Activated CD8-positive, alpha-beta T cell treated with anti-CD3 and anti-CD28 coated beads for 36 hours (primary cell): ENCODE results near the gene CASQ2. TPM values are rescaled to one million over a fixed set of nuclear protein-coding genes. Genes with fewer than 3 reads are reported as not detected.

Experiments used
- ATAC-seq: fragments of 200-7000 bp; cut with Tn5 transposase; one replicate; pipeline ENCODE4 v1.10.0; 2021; ENCODE audit warnings: mild to moderate bottlenecking, moderate library complexity
- CTCF ChIA-PET: fragments of 350-600 bp; sonication (Branson Sonifier 250); formaldehyde crosslinking; loops from one replicate; lab custom pipeline; 2021; ENCODE audit warnings: antibody characterized with exemption; lab: Charles Lee
- POLR2A ChIA-PET: fragments of 350-600 bp; sonication (Branson Sonifier 250); formaldehyde crosslinking; loops from one replicate; lab custom pipeline; 2021; ENCODE audit warnings: antibody characterized with exemption; lab: Charles Lee
- DNase-seq: peaks from one replicate; pipeline ENCODE4 v3.0.0-alpha.2; 2020
- H3K27ac Mint-ChIP-seq: one replicate; pipeline ENCODE4 v1.8.0; 2021; ENCODE audit warnings: mild to moderate bottlenecking, mixed read lengths
- H3K27me3 Mint-ChIP-seq: one replicate; pipeline ENCODE4 v1.8.0; 2021; ENCODE audit warnings: mixed read lengths
- H3K36me3 Mint-ChIP-seq: one replicate; pipeline ENCODE4 v1.8.0; 2021; ENCODE audit warnings: low read depth, mixed read lengths
- H3K4me1 Mint-ChIP-seq: one replicate; pipeline ENCODE4 v1.8.0; 2021; ENCODE audit warnings: low read depth, mixed read lengths
- H3K4me3 Mint-ChIP-seq: one replicate; pipeline ENCODE4 v1.8.0; 2021; ENCODE audit warnings: mild to moderate bottlenecking, moderate library complexity, mixed read lengths
- H3K9me3 Mint-ChIP-seq: one replicate; pipeline ENCODE4 v1.8.0; 2021; ENCODE audit warnings: mixed read lengths
- intact Hi-C: fragments of 100-400 bp; cut with micrococcal nuclease; formaldehyde crosslinking; loops from one replicate; pipeline ENCODE4 v1.10.0; 2022
- total RNA-seq, 2 experiments: library from RNA; stranded (reverse); gene quantifications; one replicate each; pipeline ENCODE4 v1.2.3, GENCODE V29; 2021
- TF ChIP-seq, protein P1 (sequence below): fragments of 200-600 bp; IDR thresholded peaks from one replicate; pipeline ENCODE4 v1.8.0; 2022; ENCODE audit warnings: antibody characterized with exemption, mild to moderate bottlenecking

CASQ2 gene
- total RNA-seq, 2 experiments from 2014 or later, result not detected

- H3K36me3 Mint-ChIP-seq, result no peaks in the 10 kb centered on the region
- TF ChIP-seq, protein P1, sequence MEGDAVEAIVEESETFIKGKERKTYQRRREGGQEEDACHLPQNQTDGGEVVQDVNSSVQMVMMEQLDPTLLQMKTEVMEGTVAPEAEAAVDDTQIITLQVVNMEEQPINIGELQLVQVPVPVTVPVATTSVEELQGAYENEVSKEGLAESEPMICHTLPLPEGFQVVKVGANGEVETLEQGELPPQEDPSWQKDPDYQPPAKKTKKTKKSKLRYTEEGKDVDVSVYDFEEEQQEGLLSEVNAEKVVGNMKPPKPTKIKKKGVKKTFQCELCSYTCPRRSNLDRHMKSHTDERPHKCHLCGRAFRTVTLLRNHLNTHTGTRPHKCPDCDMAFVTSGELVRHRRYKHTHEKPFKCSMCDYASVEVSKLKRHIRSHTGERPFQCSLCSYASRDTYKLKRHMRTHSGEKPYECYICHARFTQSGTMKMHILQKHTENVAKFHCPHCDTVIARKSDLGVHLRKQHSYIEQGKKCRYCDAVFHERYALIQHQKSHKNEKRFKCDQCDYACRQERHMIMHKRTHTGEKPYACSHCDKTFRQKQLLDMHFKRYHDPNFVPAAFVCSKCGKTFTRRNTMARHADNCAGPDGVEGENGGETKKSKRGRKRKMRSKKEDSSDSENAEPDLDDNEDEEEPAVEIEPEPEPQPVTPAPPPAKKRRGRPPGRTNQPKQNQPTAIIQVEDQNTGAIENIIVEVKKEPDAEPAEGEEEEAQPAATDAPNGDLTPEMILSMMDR, result no peak
- intact Hi-C loops, result no loop called here
- no peaks in the 10 kb centered on the region for H3K4me1 Mint-ChIP-seq
- no peak overlapping the region for H3K4me3 Mint-ChIP-seq
- ATAC-seq (no peak), DNase-seq (no peak)
- H3K27me3 Mint-ChIP-seq, result no peaks in the 10 kb centered on the region
- H3K9me3 Mint-ChIP-seq, result no peaks in the 10 kb centered on the region
- CTCF ChIA-PET, result no interaction called here
- POLR2A ChIA-PET, result no interaction called here
- H3K27ac Mint-ChIP-seq, result no peak overlapping the region
Measured at GRCh38 chr1:115676498-115677181, 91.9 kb downstream of the CASQ2 start.

- TF ChIP-seq, protein P1, result no peak
- H3K4me1 Mint-ChIP-seq, result peaks cover 4% of the 10 kb centered on the region
- peaks cover 2% of the 10 kb centered on the region for H3K36me3 Mint-ChIP-seq
- H3K27me3 Mint-ChIP-seq, result no peaks in the 10 kb centered on the region
- H3K9me3 Mint-ChIP-seq, result no peaks in the 10 kb centered on the region
- ATAC-seq (no peak), DNase-seq (no peak)
- ChIA-PET CTCF (interaction anchor here (1.3 to 1.7 kb wide), 2 partner anchors 34 to 64 kb away, joined by 4 to 5 read pairs; no protein-coding TSS in a partner anchor), POLR2A (no interaction called here)
- no peak overlapping the region for H3K4me3 Mint-ChIP-seq
- H3K27ac Mint-ChIP-seq, result no peak overlapping the region
- intact Hi-C loops, result no loop called here
Measured at GRCh38 chr1:115672224-115673009, 96.1 kb downstream of the CASQ2 start.

- ChIA-PET POLR2A (interaction anchor here (0.6 kb wide), 1 partner anchor 124 kb away, joined by 3 read pairs; no protein-coding TSS in a partner anchor), CTCF (no interaction called here)
- Mint-ChIP-seq H3K27me3 (no peaks in the 10 kb centered on the region), H3K4me3 (no peak overlapping the region), H3K27ac (no peak overlapping the region), H3K9me3 (no peaks in the 10 kb centered on the region), H3K36me3 (peaks cover 2% of the 10 kb centered on the region), H3K4me1 (peaks cover 4% of the 10 kb centered on the region)
- DNase-seq (no peak), ATAC-seq (no peak)
- intact Hi-C loops, result no loop called here
- TF ChIP-seq, protein P1, result no peak
Measured at GRCh38 chr1:115671176-115671934, 97.2 kb downstream of the CASQ2 start.

DNA sequence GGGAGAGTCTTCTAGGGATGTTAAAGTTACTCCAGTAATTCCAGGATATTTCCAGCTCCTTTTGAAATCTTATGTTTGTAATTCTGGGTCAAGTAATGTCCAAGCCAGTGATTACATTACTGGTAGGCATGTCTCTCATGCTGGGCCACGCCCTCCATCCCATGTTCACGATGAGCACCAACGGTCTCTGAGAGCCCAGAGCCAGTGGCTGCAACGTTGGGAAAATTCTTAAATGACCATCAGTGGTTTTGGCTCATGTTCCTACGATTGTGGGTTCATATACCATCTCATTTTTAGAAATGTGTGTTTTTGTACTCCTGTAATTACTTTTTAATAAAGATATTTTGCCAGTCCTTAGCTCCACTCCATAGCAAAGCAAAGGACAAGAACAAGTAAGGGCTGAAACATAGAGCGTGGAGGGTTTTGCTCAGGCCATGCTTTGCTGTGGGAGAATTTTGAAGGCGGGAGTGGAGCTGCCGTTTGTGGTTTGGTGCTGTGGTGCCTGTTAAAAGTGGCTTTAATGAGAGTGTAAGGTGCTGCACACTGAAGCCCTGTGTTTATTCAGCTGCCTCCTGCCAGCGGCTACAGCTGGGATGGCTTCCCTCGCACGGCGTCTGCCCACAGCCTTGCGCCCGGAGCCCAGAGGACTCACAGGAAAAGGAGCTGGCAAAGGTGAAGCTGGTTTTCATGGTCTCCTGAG, 97.9 kb downstream of the CASQ2 start:
- POLR2A ChIA-PET, result no interaction called here
- Mint-ChIP-seq H3K27me3 (no peaks in the 10 kb centered on the region), H3K36me3 (peaks cover 2% of the 10 kb centered on the region), H3K9me3 (no peaks in the 10 kb centered on the region), H3K4me3 (no peak overlapping the region), H3K4me1 (peaks cover 4% of the 10 kb centered on the region), H3K27ac (no peak overlapping the region)
- intact Hi-C loops, result no loop called here
- TF ChIP-seq, protein P1, result no peak
- no peak for DNase-seq
- CTCF ChIA-PET, result interaction anchor here (0.8 kb wide), 1 partner anchor 36 kb away, joined by 3 read pairs; no protein-coding TSS in a partner anchor
- no peak for ATAC-seq
